Smooth muscle cell (in vitro differentiated cells): ENCODE results near the gene NETO1. TPM values are rescaled to one million over a fixed set of nuclear protein-coding genes. Genes with fewer than 3 reads are reported as not detected.

ENCODE experiments used
- DNase-seq: peaks from one replicate; lab custom pipeline; 2025; ENCODE audit not compliant: unreplicated experiment; lab: John Stamatoyannopoulos, UW
- H2AFZ ChIP-seq: fragments of 200-600 bp; sonication (generic); 2 replicates; pipeline ENCODE4 v1.6.0; 2016; ENCODE audit warnings: antibody characterized with exemption, low read depth, mild to moderate bottlenecking
- H3F3A ChIP-seq: fragments of 200-600 bp; sonication (generic); 2 replicates; pipeline ENCODE4 v1.6.0; 2017; ENCODE audit warnings: antibody characterized with exemption, low read depth
- H3K27ac ChIP-seq: fragments of 200-600 bp; sonication (generic); 2 replicates; pipeline ENCODE4 v1.5.1; 2016; ENCODE audit warnings: low read depth, mild to moderate bottlenecking
- H3K27me3 ChIP-seq: fragments of 200-600 bp; sonication (generic); 2 replicates; pipeline ENCODE4 v1.6.1; 2016; ENCODE audit warnings: low read depth, mild to moderate bottlenecking
- H3K36me3 ChIP-seq: fragments of 200-600 bp; sonication (generic); 2 replicates; pipeline ENCODE4 v1.5.1; 2016; ENCODE audit warnings: low read depth
- H3K4me1 ChIP-seq: fragments of 200-600 bp; sonication (generic); 2 replicates; pipeline ENCODE4 v1.5.1; 2016; ENCODE audit warnings: low read depth
- H3K4me2 ChIP-seq: fragments of 200-600 bp; sonication (generic); 2 replicates; pipeline ENCODE4 v1.6.0; 2016; ENCODE audit warnings: mild to moderate bottlenecking
- H3K4me3 ChIP-seq: fragments of 200-600 bp; sonication (generic); 2 replicates; pipeline ENCODE4 v1.5.1; 2016; ENCODE audit warnings: mild to moderate bottlenecking
- H3K79me2 ChIP-seq: fragments of 200-600 bp; sonication (generic); 2 replicates; pipeline ENCODE4 v1.6.0; 2016; ENCODE audit warnings: low read depth, mild to moderate bottlenecking
- H3K9ac ChIP-seq: fragments of 200-600 bp; sonication (generic); 2 replicates; pipeline ENCODE4 v1.6.0; 2016; ENCODE audit warnings: low read depth
- H3K9me3 ChIP-seq: fragments of 200-600 bp; sonication (generic); replicated peaks from 2 replicates; pipeline ENCODE4 v1.5.1; 2016; ENCODE audit warnings: low read depth
- H4K20me1 ChIP-seq: fragments of 200-600 bp; sonication (generic); 2 replicates; pipeline ENCODE4 v1.6.0; 2016; ENCODE audit warnings: low read depth
- CTCF ChIP-seq: fragments of 200-600 bp; sonication (generic); IDR thresholded peaks from 2 replicates; pipeline ENCODE4 v1.5.1; 2017; ENCODE audit warnings: borderline replicate concordance, mild to moderate bottlenecking, antibody characterized with exemption; ENCODE audit not compliant: insufficient read depth, poor library complexity, severe bottlenecking
- WGBS: methylation state at CpG from one replicate; pipeline ENCODE4 v1.1.7; 2016; ENCODE audit warnings: low lambda C conversion rate; 5-methylcytosine and 5-hydroxymethylcytosine counted together
- polyA plus RNA-seq: library from polyadenylated mRNA; unstranded; fragments of >200 nt; fragmentation: Nextera tagmentation; extraction: Ambion mirVana; gene quantifications from 2 replicates; pipeline ENCODE4 v1.2.1, GENCODE V29; 2016
- total RNA-seq: library from RNA; depleted of rRNA; stranded (reverse); fragments of >200 nt; gene quantifications from 2 replicates; pipeline ENCODE4 v1.2.3, GENCODE V29; 2014

The NETO1 gene
- total and polyA plus RNA-seq, 2 experiments from 2014 or later, result 0.04 to 0.53 TPM

GRCh38 chr18:72752220-72752619 is 115.6 kb downstream of the NETO1 start:
- Histone ChIP-seq H3K79me2 (no peaks in the 10 kb centered on the region), H3F3A (peaks cover 6% of the 10 kb centered on the region), H3K27ac (no peak overlapping the region), H3K9ac (no peak overlapping the region), H3K9me3 (no peaks in the 10 kb centered on the region), H3K4me2 (no peak overlapping the region), H3K4me3 (no peak overlapping the region), H3K27me3 (no peaks in the 10 kb centered on the region), H4K20me1 (no peaks in the 10 kb centered on the region), H2AFZ (no peak overlapping the region), H3K36me3 (no peaks in the 10 kb centered on the region), H3K4me1 (no peaks in the 10 kb centered on the region)
- no peak for TF ChIP-seq CTCF
- WGBS, result 79% methylated on average over 4 of the region's 4 CpGs
- DNase-seq, result no peak

- no peak for TF ChIP-seq CTCF
- H3K27me3 ChIP-seq, result no peaks in the 10 kb centered on the region
- no peaks in the 10 kb centered on the region for H3K4me1 ChIP-seq
- H3K9ac ChIP-seq, result no peak overlapping the region
- peak overlapping the region; percentile 13 for H2AFZ ChIP-seq
- no peaks in the 10 kb centered on the region for H3K79me2 ChIP-seq
- no peak overlapping the region for H3K4me3 ChIP-seq
- WGBS, result 33% methylated on average over 1 of the region's 1 CpG
- no peaks in the 10 kb centered on the region for H4K20me1 ChIP-seq
- H3K36me3 ChIP-seq, result no peaks in the 10 kb centered on the region
- H3K4me2 ChIP-seq, result no peak overlapping the region
- no peaks in the 10 kb centered on the region for H3K9me3 ChIP-seq
- no peaks in the 10 kb centered on the region for H3F3A ChIP-seq
- H3K27ac ChIP-seq, result no peak overlapping the region
- DNase-seq, result no peak
Observed at GRCh38 chr18:72742002-72742401, 125.8 kb downstream of the NETO1 start.

- Histone ChIP-seq H3K4me3 (no peak overlapping the region), H2AFZ (no peak overlapping the region), H3F3A (no peaks in the 10 kb centered on the region), H3K9ac (no peak overlapping the region), H3K79me2 (no peaks in the 10 kb centered on the region), H3K27me3 (no peaks in the 10 kb centered on the region), H3K9me3 (no peaks in the 10 kb centered on the region), H4K20me1 (no peaks in the 10 kb centered on the region), H3K36me3 (no peaks in the 10 kb centered on the region), H3K4me1 (no peaks in the 10 kb centered on the region), H3K4me2 (no peak overlapping the region), H3K27ac (no peak overlapping the region)
- TF ChIP-seq CTCF, result no peak
- DNase-seq, result no peak
- WGBS, result 78% methylated on average over 4 of the region's 4 CpGs
Observed at GRCh38 chr18:72738136-72738535, 129.7 kb downstream of the NETO1 start.

GRCh38 chr18:72727776-72728175 is 140.0 kb downstream of the NETO1 start:
- no peak overlapping the region for H3K4me3 ChIP-seq
- H3F3A ChIP-seq, result no peaks in the 10 kb centered on the region
- H4K20me1 ChIP-seq, result no peaks in the 10 kb centered on the region
- H3K9me3 ChIP-seq, result no peaks in the 10 kb centered on the region
- no peak overlapping the region for H2AFZ ChIP-seq
- no peak overlapping the region for H3K27ac ChIP-seq
- no peak overlapping the region for H3K4me2 ChIP-seq
- 91% methylated on average over 6 of the region's 6 CpGs for WGBS
- no peaks in the 10 kb centered on the region for H3K4me1 ChIP-seq
- no peak for TF ChIP-seq CTCF
- H3K79me2 ChIP-seq, result no peaks in the 10 kb centered on the region
- no peaks in the 10 kb centered on the region for H3K36me3 ChIP-seq
- no peaks in the 10 kb centered on the region for H3K27me3 ChIP-seq
- DNase-seq, result no peak
- no peak overlapping the region for H3K9ac ChIP-seq
